GM21737 (cell line): ENCODE measurements around the gene USP12.
"Not testable (repeated sequence)": the region's sequence is repeated elsewhere in the genome, so short reads cannot be mapped to it uniquely, and the experiment has no call there.

Source experiments
- ATAC-seq: cut with Tn5 transposase; IDR thresholded peaks from one replicate; pipeline ENCODE4 v1.9.1; 2021; ENCODE audit warnings: mild to moderate bottlenecking, moderate library complexity; ENCODE audit not compliant: unreplicated experiment

The USP12 gene

DNA sequence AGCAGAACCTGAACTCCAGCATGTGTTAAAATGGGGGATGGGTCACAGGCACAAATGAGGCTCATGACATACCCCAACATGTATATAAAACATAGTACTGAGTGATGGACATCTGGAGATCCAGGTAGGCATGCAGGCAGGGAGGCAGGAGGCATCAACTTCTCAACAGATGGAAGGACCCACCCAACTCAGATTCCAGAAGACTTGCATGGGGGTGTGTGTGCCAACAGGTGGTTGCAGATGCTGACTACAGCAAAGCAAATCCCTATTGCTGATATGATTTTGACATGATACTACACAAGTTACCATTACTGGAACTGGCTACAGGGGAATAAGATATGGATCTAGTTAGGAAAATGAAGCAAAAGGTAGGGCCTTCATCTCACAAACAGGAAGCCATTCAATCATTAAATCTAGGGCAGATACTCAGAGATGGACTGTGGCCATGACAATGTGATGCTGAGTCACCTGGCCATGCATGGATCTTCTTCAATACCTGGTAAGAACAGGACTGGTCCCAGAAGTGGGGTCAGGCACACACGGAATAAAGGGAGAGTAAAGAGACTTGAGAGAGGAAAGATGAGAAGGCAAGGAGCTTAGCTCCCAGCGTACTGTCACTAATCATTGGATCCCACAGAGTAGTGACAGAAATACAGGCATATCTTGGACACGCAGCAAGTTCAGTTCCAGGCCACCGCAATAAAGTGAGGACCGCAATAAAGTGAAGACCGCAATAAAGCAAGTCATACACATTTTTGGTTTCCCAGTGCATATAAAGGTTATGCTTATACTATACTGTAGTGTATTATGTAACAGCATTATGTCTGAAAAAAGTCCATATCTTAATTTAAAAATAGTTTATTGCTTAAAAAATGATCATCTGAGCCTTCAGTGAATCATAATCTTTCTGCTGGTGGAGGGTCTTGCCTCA, 91.3 kb downstream of the USP12 start:
- no peak for ATAC-seq

GRCh38 chr13:27079421-27079958, 92.1 kb downstream of the USP12 start:
- no peak for ATAC-seq

- ATAC-seq: no peak
Measured at GRCh38 chr13:27077451-27077850, 94.2 kb downstream of the USP12 start.

- ATAC-seq: no peak
Measured at GRCh38 chr13:27076421-27076820, 95.2 kb downstream of the USP12 start.

DNA sequence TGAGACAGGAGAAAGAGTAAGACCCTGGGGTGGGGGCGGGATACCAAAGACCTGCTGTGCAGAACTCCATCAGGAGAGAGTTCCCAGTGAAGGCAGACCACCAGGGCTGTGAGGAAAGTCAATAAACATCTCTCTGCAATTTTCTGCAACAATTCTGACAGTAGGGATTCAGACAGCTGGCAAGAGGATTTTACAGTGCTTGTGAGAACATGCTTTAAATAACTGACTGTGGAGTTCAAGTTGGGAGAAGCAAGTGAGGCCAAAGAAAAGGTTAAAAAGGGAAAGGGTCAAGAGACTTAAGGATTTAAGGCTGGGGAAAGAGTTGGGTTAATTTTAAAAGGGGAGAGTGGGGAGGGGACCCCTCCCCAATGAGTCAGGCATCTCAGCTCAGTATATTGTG, 98.4 kb downstream of the USP12 start:
- ATAC-seq: no peak

- not testable (repeated sequence) for ATAC-seq
Measured at GRCh38 chr13:27066123-27066522, 105.5 kb downstream of the USP12 start.

- no peak for ATAC-seq
Measured at GRCh38 chr13:27065582-27065981, 106.0 kb downstream of the USP12 start.

DNA sequence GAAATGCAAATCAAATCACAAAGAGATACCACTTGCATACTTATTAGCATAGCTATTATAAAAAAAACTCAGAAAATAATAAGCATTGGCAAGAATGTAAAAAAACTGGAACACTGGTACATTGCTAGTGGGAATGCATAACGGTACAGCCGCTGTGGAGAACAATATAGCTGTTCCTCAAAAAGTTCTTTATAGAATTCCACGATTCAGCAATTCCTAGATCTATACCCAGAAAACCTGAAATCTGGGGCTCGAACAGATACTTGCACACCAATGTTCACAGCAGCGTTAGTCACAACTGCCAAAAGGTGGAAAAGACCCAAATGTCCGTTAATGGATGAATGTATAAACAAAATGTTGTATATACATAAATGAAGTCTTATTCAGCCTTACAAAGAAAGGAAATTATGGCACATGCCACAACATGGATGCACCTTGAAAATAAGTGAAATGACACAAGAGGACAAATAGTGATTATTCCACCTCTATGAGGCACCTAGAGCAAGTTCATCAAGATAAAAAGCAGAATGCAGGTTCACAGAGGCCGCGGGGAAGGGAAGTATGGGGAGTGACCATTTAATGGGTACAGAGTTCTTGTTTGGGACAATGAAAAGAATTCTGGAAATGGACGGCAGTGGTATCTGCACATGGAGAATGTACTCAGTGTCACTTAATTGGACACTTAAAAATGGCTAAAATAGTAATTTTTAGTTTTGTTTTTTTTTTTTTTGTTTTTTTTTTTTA, 107.2 kb downstream of the USP12 start:
- ATAC-seq: no peak

DNA sequence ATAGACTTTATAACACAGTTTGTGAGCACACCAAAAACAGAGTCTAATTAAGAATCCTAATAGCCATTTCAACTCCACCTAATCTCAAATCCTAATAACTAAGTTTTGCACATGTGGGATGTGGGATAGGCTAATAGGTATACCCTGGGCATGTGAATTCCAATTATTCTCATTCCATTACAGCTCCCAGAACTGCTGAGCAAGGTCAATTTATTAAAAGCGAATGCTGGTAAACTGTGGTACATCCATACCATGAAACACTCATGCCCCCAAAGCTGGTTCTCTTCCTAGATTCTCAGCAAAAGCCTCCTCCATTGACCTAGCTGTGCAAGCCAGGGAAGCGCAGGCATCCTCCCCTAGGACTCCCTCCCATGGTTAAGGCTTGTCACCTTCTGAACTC, 113.8 kb downstream of the USP12 start:
- no peak for ATAC-seq

DNA sequence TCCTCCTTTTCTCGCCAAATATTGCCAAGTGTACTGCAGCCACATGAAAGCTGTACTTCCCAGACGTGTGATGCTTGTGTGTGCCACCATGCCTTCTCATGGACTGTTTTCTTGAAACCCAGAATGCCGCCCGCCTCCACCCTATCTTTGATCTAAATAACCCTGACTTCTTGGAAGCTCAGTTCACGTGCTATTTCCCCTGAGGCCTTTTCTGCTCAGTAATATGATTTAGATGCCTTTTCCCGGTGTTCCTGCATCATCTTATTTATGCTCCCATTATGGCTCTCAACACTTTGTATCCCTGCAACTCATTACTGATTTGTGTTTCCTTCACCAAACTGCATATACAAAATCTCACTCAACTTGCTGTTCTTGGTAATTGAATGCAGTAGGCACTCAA, 116.1 kb downstream of the USP12 start:
- ATAC-seq: no peak

- ATAC-seq: no peak
Measured at GRCh38 chr13:27054760-27055159, 116.9 kb downstream of the USP12 start.

DNA sequence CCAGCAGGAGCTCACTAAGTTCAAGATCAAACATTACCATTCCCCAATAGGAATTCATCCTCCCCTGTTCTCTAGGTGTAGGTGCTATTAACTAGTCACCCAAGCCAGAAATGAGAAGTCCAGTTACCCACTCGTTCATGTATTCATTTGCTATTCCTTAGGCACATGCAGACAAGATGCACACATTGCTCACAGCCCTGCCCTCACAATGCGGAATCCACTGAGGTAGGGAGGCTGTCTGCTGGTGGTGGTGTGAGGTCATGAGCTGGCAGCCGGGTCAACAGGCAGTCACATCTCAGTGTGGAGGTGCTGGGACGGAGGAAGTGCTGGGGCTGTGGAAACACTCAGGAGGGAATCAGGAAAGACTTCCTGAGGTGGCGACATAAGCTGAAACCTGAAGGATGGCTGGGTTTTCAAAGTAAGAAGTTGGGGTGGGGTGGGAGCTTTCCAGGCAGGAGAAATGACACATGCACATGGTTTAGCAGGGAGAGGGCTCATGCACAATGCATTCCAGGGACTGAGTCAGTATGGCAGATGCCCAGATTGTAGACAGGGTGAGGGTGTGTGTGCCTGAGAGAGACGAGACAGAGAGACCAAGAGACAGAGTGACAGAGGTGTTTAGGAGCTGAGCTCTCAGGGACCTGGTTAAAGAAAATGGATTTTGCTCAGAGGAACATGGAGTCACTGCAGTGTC, 117.6 kb downstream of the USP12 start:
- ATAC-seq: no peak

DNA sequence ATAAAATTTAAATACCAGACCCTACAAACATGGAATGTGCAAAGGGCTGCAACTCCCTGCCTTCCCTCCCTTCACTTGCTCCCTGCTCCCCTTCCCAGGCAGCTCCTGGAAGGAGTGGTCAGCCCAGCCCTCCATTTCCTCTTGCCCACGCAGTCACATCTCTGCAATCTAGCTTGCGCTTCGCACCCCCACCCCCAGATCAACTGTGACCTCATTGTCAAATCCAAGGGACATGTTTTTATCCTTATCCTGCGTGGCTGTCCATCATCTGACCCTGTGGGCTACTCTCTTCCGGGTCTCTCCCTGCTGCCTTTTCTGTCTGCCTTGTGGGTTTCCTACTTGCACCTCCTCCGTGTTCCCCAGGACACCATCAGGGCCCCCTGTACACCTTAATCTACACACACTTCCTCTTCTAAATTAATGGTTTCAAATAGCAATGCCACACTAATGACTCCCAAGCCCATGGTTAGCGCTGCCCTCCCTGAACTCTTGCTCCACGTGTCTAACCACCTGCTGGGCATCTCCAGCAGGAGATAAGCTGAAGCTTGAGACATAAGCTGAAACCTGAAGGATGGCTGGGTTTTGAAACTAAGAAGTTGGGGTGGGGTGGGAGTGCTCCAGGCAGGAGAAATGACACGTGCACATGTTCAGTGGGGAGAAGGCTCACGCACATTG, 118.3 kb downstream of the USP12 start:
- ATAC-seq: no peak

DNA sequence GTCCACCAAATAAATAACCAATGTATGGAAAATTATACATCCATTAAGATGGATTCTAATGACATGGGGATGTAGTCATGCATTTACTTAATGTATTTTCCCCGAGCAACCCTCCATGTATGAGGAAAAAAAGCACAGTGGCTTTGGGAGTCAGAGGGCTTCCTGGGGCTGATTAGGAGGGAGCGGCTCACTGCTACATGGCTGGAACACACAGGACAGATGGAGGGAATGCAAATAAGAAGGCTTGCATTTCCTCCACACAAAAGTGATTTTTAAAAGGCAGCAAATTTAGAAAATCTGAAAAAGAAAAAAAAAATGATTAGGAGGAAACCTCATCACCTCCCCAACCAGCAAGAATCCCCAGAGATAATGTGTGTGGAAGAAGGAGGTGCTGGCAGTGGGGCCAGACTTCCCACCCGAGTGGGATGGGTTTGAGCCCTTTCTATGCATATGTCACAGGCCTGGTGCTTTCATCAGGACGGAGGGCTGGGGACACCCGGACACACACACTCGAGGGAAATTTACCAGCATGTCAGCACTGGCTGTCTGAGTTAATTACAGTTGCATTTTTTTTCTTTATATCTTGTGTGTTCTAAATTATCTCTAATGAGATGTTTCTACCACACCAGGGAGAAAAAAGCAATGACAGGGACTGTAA, 118.9 kb downstream of the USP12 start:
- no peak for ATAC-seq

DNA sequence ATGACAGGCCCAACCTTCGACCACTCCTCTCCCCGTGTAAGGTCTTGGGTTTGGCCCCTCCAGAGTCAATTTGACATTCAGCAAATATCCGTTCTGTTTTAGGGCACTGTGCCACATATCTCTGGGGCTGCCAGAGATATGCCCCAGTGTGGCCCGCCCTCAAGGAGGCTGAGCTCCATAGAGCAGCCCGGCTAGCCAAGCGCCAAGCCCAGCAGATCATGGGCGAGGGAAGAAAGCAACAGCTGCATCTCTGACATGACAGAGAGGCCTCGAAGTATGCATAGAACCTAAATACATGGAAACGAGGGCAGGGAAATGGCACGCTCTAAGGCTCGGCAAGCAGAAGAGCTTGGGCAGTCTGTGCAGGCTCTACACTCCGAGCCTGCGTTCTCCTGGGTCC, 124.5 kb downstream of the USP12 start:
- no peak for ATAC-seq

DNA sequence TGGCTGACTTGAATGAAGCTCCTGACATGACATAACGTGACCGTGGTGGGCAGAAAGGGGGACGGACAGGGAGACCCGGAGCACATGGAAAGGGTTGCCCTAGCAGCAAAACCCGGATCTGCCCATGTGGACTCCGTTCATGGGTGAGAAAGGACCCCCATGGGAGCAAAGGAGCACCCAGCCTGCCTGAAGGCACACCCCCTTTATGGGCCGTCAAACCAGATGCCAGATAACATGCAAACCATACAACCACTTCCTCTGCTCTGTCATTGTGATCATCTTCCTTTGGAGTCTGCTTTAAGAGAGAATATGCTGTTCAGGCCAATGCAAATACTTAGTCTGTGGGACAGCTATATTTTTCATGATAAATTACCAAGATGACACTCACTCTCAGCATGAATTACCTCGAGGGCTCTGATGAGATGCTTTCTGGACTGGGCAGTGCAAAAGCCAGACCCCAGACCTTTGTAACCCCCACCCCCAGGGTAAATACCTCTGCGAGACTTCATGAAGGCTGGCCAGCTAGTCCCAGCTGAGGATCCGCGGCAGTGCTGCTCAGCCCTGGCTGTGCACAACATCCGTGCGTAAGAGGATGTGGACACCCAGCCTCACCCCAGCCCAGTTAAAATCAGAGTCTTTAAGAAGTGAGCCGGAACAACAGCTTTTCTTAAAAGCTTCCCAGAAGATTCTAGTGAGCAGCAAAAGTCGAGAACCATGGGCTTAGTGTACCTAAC, 126.6 kb downstream of the USP12 start:
- peak; percentile 66 for ATAC-seq

DNA sequence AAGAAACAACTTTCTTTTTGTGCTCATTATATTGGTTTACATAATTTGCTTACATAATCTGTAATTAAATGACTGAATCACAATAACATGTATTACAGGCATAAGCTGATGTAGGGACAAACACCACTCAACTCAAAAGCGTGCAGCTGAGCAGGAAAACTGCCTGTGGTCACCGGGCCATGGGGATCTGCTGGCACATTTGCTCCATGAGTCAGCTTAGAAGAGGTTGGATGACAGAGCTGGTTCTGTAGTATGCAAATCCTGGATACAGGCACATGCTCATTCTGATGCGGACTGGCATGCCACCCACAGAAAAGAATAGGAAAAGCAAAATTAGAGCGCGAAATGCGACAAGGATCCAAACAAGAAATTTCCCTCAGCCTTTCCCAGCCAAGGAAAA, 128.6 kb downstream of the USP12 start:
- ATAC-seq: no peak

DNA sequence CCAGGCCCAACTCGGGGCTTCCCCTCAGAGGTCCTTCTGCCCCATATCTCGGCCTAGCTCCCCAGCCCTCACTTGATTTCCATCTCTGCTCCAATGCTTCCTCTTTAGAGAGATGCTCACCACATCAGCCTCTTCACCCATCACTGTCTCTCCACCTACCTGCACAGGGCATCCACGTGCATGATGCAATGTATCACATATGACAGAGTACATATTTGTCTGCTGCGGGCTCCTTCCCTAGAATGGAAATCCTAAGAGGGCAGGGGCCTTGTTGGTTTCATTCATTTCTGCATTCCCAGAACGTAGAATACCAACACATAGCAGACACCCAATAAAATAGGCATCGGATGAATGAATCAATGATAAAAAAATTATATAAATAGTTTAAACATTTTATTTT, 130.3 kb downstream of the USP12 start:
- no peak for ATAC-seq

GRCh38 chr13:27040826-27041108, 130.8 kb downstream of the USP12 start:
- ATAC-seq: no peak
